Aorta (tissue), 5 donors: ENCODE measurements around the gene PRKAG3. TPM values are rescaled to one million over a fixed set of nuclear protein-coding genes. Genes with fewer than 3 reads are reported as not detected.

ENCODE experiments used
- ATAC-seq: fragments of 200-7000 bp; cut with Tn5 transposase; one replicate; pipeline ENCODE4 v1.9.1; 2022; ENCODE audit warnings: moderate library complexity; ENCODE audit not compliant: low FRiP score
- DNase-seq, 2 donors: peaks; one replicate each; pipeline ENCODE4 v3.0.0-alpha.2; 2020
- H3K27ac ChIP-seq, 2 donors: one replicate each; pipeline ENCODE4 v1.5.1; 2013; ENCODE audit warnings: low read length in 2 of 2, mild to moderate bottlenecking in 2 of 2, moderate library complexity in 2 of 2, control low read depth in 1 of 2, inconsistent platforms in 1 of 2, low read depth in 1 of 2
- H3K27me3 ChIP-seq, 2 donors: one replicate each; pipeline ENCODE4 v1.6.1; 2013; ENCODE audit warnings: control low read depth in 1 of 2, low read length in 1 of 2, mild to moderate bottlenecking in 1 of 2, moderate library complexity in 1 of 2; ENCODE audit not compliant: insufficient read depth in 2 of 2, control insufficient read depth in 1 of 2
- H3K36me3 ChIP-seq, 2 donors: one replicate each; pipeline ENCODE4 v1.6.1; 2013; ENCODE audit warnings: control low read depth in 1 of 2, low read length in 1 of 2, mild to moderate bottlenecking in 1 of 2; ENCODE audit not compliant: insufficient read depth in 2 of 2, control insufficient read depth in 1 of 2
- H3K4me1 ChIP-seq, 2 donors: one replicate each; pipeline ENCODE4 v1.6.1; 2013; ENCODE audit warnings: low read length in 2 of 2, control low read depth in 1 of 2, mild to moderate bottlenecking in 1 of 2, moderate library complexity in 1 of 2; ENCODE audit not compliant: insufficient read depth in 2 of 2, control insufficient read depth in 1 of 2
- H3K4me3 ChIP-seq, 2 donors: one replicate each; pipeline ENCODE4 v1.5.1; 2013; ENCODE audit warnings: low read length in 2 of 2, control low read depth in 1 of 2, mild to moderate bottlenecking in 1 of 2
- H3K9me3 ChIP-seq: one replicate; pipeline ENCODE4 v1.6.1; 2013; ENCODE audit warnings: mild to moderate bottlenecking, low read length; ENCODE audit not compliant: control insufficient read depth
- WGBS, 2 donors: extraction: QIAGEN DNeasy Blood & Tissue Kit; methylation state at CpG; one replicate each; pipeline ENCODE4 v1.1.7; 2013; 5-methylcytosine and 5-hydroxymethylcytosine counted together
- intact Hi-C, 2 donors: fragments of 100-400 bp; cut with DNase I; formaldehyde crosslinking; loops; one replicate each; pipeline versions ENCODE4 v1.14.2 to v1.15.0; 2022
- polyA plus RNA-seq, 2 donors: library from polyadenylated mRNA; stranded (reverse); fragments of 200-250 nt; gene quantifications; one replicate each; pipeline ENCODE4 v1.2.3, GENCODE V29; 2013
- total RNA-seq, 2 donors: library from RNA; stranded (reverse); fragmentation: NEBNext Ultra II Directional; extraction: Animal tissue kit (Norgen Biotek cat#: 25700); gene quantifications; one replicate each; pipeline ENCODE4 v1.2.1, GENCODE V29; 2021
- donor health status: healthy with polysubstance abuse.
- donor health status: Bipolar disorder and iron deficiency.
- donor health status: DM: no; HTN: no; CAD: no.
- donor health status: DM: no; HTN: no; CAD: no.
- donor health status: DM: yes; HTN: yes; CAD: no.

PRKAG3 gene
- total and polyA plus RNA-seq, 4 donors, result 0.13 to 1.0 (median 0.20) TPM

DNA sequence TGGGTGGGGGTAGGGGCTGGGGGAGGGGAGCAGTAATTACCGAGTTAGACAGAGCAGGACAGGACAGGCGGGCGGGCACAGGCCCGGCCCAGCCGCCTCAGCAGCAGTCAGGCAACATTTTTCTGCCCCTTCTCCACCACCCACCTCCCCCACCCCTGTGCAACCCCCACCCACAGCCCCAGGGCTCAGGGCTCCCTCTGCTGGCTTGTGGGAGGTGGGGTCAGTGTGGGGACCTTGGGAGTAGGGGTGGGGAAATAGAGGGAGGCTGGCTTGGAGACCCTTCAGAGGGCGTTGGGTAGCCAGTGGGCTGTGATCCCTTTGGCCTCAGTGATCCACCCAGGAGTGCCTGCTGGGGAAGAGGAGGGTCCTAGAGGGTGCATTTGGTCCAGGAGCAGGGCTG lies 34.4 kb upstream of the PRKAG3 start:
- Histone ChIP-seq H3K27ac (no peak overlapping the region), H3K27me3 (no peaks in the 10 kb centered on the region), H3K36me3 (no peaks in the 10 kb centered on the region), H3K9me3 (no peaks in the 10 kb centered on the region), H3K4me3 (no peak overlapping the region), H3K4me1 (no peaks in the 10 kb centered on the region)
- WGBS, 2 donors, result 78 to 79% methylated on average over 4 to 6 of the region's 6 CpGs
- ATAC-seq, result no peak
- DNase-seq, result peak in 1 of 2 donors; percentile 28
- intact Hi-C loops, result no loop called here

DNA sequence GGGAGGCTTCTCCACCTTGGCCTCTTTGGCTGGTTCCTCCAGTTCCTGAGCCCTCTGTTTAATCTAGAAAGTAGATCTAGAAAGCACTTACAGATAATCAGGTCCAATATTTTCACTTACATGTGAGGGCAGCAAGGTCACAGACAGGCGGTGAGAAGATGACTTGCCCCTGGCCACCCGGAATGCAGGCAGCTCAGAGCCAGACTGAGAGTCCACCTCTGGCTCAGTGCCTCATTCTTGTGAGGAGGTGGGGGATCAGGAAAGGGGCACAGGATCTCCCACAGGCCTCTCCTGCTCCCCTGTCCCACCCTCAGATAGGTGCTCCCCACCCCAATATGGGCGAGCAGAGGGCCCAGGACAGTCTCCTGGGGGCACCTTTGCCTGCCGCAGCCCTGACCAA lies 33.8 kb upstream of the PRKAG3 start:
- WGBS, 2 donors, result 88 to 98% methylated on average over 4 of the region's 4 CpGs
- no peaks in the 10 kb centered on the region for H3K27me3 ChIP-seq
- H3K4me1 ChIP-seq, result no peaks in the 10 kb centered on the region
- DNase-seq (peak in 1 of 2 donors; percentile 28), ATAC-seq (no peak)
- H3K4me3 ChIP-seq, result no peak overlapping the region
- no peak overlapping the region for H3K27ac ChIP-seq
- H3K9me3 ChIP-seq, result no peaks in the 10 kb centered on the region
- intact Hi-C loops, result no loop called here
- no peaks in the 10 kb centered on the region for H3K36me3 ChIP-seq

DNA sequence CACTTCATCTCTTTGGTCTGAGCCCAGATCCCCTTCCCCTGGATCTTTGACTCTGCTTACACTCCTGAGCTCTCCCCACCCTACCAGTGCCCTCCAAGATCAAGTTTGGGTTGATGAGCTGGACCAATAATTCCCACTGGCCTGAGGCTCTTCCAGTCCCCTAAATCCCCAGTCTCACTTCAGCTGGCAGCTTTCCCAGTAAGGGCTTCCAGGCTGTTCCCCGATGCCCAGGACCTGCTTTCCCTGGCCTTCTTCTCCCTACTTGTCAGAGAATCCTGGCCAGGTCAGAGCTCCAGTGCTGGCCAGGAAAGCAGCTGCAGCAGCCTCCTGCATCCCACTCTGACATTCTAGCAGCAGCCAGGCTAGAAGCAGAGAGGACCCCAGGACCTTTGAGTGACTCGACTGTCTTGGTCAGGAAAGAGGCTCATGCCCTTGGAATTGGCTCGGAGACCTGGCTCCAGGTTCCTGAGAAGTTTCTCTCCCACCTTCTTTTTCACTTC lies 31.5 kb upstream of the PRKAG3 start:
- Histone ChIP-seq H3K36me3 (no peaks in the 10 kb centered on the region), H3K27ac (no peak overlapping the region), H3K4me1 (no peaks in the 10 kb centered on the region), H3K27me3 (no peaks in the 10 kb centered on the region), H3K9me3 (no peaks in the 10 kb centered on the region), H3K4me3 (no peak overlapping the region)
- WGBS, 2 donors, result 64 to 67% methylated on average over 3 of the region's 3 CpGs
- intact Hi-C loops, result no loop called here
- ATAC-seq (no peak), DNase-seq (peak in 1 of 2 donors; percentile 17)

DNA sequence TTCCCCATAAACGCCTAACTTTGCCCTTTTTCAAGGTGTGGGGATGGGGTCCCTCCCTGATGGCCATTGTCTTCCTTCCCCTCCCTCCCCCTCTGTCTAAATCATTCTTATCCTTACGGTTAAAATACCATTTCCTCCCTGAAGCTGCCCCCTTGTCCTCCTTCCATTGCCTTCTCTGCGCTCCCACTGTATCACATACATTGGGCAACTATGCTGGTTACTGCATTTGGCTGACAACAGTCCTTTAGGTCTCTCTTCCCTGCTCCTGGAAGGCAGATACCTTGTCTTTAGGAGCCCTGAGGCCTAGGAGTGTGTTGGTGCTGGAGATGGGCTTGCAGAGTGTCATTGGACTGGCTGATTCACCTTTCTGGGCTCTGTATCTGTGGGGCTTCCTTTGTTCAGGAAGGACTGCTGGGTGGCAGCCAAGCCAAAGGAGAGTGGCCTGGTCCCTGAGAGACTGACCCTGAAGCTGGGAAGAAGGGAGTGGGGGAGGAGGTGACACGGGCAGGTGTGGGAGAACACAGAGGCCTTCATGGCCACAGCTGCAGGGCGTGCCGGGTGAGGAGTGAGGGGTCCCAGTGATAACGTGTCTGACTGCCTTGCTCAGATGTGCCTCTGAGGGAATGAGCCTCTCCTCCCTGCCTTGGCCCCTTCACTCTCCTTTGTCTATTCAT lies 30.2 kb upstream of the PRKAG3 start:
- intact Hi-C loops, result no loop called here
- H3K27me3 ChIP-seq, result no peaks in the 10 kb centered on the region
- no peaks in the 10 kb centered on the region for H3K36me3 ChIP-seq
- ATAC-seq, result no peak
- no peak overlapping the region for H3K27ac ChIP-seq
- no peak overlapping the region for H3K4me3 ChIP-seq
- H3K9me3 ChIP-seq, result no peaks in the 10 kb centered on the region
- DNase-seq, result peak in 1 of 2 donors; percentile 37
- 90 to 95% methylated on average over 7 of the region's 7 CpGs for WGBS, 2 donors
- H3K4me1 ChIP-seq, result no peaks in the 10 kb centered on the region

DNA sequence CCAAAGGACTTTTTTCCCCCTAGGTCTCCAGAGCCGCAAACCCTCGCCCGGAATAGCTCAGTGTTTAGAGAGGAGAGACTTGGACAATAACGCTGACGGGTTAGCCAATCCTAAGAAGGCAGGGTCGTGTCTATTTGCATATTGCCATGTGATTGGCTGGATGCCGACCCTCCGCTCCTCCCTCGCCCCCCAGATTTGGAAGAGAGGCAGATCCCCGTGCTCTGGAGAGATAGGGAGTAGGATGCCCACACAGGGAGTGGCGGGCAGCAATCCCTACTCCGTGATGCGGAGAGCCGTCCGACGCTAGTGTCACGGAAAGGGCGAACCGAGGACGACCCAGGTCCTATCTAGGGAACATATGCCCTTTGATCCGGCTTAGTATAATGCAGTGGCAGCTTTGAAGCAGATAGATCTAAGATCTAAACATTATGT lies 29.4 kb upstream of the PRKAG3 start:
- H3K27ac ChIP-seq, result no peak overlapping the region
- no peaks in the 10 kb centered on the region for H3K27me3 ChIP-seq
- intact Hi-C loops, result no loop called here
- DNase-seq (peak; percentile 46 to 75), ATAC-seq (no peak)
- 9 to 11% methylated on average over 21 of the region's 21 CpGs for WGBS, 2 donors
- H3K9me3 ChIP-seq, result no peaks in the 10 kb centered on the region
- no peak overlapping the region for H3K4me3 ChIP-seq
- no peaks in the 10 kb centered on the region for H3K36me3 ChIP-seq
- H3K4me1 ChIP-seq, result no peaks in the 10 kb centered on the region

DNA sequence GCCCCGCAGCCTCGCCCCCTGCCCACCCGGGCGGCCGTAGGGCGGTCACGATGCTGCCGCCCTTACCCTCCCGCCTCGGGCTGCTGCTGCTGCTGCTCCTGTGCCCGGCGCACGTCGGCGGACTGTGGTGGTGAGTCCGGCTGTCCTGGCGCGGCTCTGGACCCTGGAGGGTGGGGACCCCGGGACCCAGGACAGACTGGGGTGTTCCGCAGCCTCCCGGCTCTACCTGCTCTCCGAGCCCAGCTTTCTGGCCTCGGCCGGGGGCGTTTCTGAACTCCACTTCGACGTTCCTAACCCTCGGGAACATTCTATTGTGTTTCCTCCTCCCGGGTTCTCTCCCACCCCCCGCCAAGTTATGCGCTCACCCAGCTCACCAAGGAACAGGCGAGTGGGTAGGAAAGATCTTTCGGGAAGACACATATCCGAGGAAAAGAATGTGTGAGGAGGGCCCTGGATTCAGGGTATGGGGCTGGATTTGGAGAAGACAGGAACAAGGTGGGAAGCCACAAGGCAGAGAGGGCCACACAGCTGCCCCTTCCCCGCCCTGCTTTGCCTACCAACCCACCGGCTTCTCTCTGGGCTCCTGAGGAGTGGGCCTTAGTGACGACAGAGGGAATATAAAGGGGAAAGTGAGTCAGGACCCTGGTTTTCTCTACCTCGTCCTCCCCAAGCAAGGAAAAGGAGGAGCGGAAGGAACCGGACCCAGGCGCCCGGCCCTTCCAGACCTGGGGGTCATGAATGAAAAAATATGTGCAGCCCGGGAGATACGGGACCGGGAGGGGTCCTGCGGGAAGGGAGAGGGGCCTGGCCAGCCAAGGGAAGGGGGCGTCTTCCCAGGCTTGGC lies 28.6 kb upstream of the PRKAG3 start:
- ATAC-seq, result no peak
- peak in 1 of 2 donors; percentile 79 for DNase-seq

DNA sequence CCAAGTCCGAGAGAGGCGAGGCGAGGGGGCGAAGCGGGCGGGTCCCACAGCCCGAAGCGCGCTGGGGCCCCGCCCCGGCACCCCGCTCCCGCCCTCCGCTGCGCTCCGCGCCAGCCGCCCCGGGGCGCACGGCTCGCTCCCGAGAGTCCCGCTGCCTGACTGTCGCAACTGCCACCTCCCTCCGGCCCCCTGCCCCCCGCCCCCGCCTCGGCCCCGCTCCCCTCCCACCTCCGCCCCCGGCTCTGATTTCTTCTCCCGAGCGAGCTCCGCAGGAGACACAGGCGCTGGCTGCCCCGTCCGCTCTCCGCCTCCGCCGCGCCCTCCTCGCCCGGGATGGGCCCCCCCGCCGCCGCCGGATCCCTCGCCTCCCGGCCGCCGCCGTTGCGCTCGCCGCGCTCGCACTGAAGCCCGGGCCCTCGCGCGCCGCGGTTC lies 28.0 kb upstream of the PRKAG3 start, which contains the start of gene WNT6:
WNT6 (plus strand) TSS at position 250 of the 432 bp plus-strand sequence. CDS start 233 bp downstream, outside the sequence.
- 1% methylated on average over 41 to 64 of the region's 64 CpGs for WGBS, 2 donors
- Histone ChIP-seq H3K4me1 (no peaks in the 10 kb centered on the region), H3K27me3 (no peaks in the 10 kb centered on the region), H3K27ac (no peak within 1 kb of the TSS), H3K4me3 (peak within 1 kb of the TSS; percentile 3 to 25), H3K9me3 (no peaks in the 10 kb centered on the region), H3K36me3 (no peaks in the 10 kb centered on the region)
- ATAC-seq (no peak), DNase-seq (peak in 1 of 2 donors; percentile 53)
- intact Hi-C loops, result no loop called here

More for the DNA sequence above, 28.6 kb upstream of the PRKAG3 start:
- no peak overlapping the region for H3K27ac ChIP-seq
- 2% methylated on average over 40 to 47 of the region's 47 CpGs for WGBS, 2 donors
- H3K9me3 ChIP-seq, result no peaks in the 10 kb centered on the region
- H3K4me3 ChIP-seq, result peak overlapping the region; percentile 3 to 25
- no peaks in the 10 kb centered on the region for H3K36me3 ChIP-seq
- no peaks in the 10 kb centered on the region for H3K4me1 ChIP-seq
- intact Hi-C loops, result no loop called here
- no peaks in the 10 kb centered on the region for H3K27me3 ChIP-seq

DNA sequence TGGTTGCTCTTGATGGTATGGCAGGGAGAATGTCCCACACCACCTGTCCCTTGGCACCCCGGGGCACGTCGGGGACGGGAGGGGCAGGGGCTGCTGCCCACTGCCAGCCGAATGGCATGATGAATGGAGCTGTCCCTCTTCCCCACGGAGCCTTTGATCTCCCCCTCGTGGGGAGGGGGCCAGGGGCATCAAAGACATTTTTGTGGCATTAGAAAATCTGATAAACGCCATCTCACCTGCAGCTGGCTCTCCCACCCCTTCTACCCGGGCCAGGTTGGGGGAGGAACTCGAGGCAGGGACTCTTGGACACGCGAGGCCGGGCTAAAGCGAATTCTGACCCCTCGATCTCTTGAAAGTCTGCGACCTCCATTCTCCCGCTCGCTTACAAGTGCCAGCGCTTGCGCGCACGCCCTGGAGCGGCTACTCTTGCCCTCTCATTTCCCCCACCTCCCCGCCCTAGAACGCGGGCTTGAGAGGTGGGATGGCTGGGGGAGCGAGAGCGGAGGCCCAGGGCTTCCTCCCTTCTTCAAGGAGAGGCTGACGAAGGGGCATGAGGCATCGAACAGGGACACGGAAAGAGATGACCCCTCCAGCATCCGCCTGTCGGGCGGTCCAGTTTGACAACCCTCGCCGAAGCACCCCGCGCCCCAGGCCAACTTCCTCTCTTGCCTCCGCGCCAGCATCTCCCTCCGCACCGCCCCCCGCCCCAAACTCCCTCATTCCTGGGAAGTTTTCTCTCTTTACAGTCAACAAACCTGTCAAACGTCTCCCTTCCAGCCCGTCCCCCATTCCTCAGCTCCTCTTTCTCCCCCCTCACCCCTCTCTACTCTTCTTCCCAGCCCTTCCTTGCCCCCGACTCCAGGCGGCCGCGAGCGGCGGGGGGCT lies 27.3 kb upstream of the PRKAG3 start:
- ATAC-seq (no peak), DNase-seq (peak; percentile 50 to 74)
- Histone ChIP-seq H3K4me1 (no peaks in the 10 kb centered on the region), H3K27me3 (no peaks in the 10 kb centered on the region), H3K4me3 (peak overlapping the region in 1 of 2 donors; percentile 25), H3K9me3 (no peaks in the 10 kb centered on the region), H3K36me3 (no peaks in the 10 kb centered on the region), H3K27ac (no peak overlapping the region)
- intact Hi-C loops, result no loop called here
- WGBS, 2 donors, result 6% methylated on average over 44 to 51 of the region's 51 CpGs
